Retinal pigment epithelial cell (primary cell): Measurements from ENCODE around the gene FNDC3B.
A peak's percentile ranks its signal among the peaks of the same experiment; 100 is the strongest.

Experiments used
- DNase-seq: peaks from one replicate; pipeline ENCODE4 v3.0.0-alpha.2; 2010; ENCODE audit warnings: low read depth
- H3K4me3 ChIP-seq: 2 replicates; pipeline ENCODE4 v1.5.1; 2011; ENCODE audit warnings: mild to moderate bottlenecking, low read length, control low read depth, moderate library complexity
- CTCF ChIP-seq: conservative IDR thresholded peaks from 2 replicates; pipeline ENCODE4 v1.5.1; 2011; ENCODE audit warnings: low read depth, low read length, control low read depth, inconsistent platforms

The FNDC3B gene

GRCh38 chr3:172285844-172286243, 246.5 kb downstream of the FNDC3B start:
- DNase-seq, result no peak
- no peak for TF ChIP-seq CTCF
- no peak overlapping the region for H3K4me3 ChIP-seq

GRCh38 chr3:172286548-172287148, 247.3 kb downstream of the FNDC3B start:
- TF ChIP-seq CTCF, result no peak
- no peak for DNase-seq
- H3K4me3 ChIP-seq, result no peak overlapping the region

- H3K4me3 ChIP-seq, result no peak overlapping the region
- TF ChIP-seq CTCF, result no peak
- no peak for DNase-seq
These were observed 248.6 kb downstream of the FNDC3B start for GRCh38 chr3:172287937-172288477.

- DNase-seq, result no peak
- H3K4me3 ChIP-seq, result no peak overlapping the region
- no peak for TF ChIP-seq CTCF
These were observed 249.3 kb downstream of the FNDC3B start for GRCh38 chr3:172288651-172289050.

- no peak overlapping the region for H3K4me3 ChIP-seq
- DNase-seq, result no peak
- TF ChIP-seq CTCF, result peak; percentile 25
These were observed 250.2 kb downstream of the FNDC3B start for GRCh38 chr3:172289583-172289982.

- DNase-seq, result no peak
- no peak overlapping the region for H3K4me3 ChIP-seq
- TF ChIP-seq CTCF, result no peak
These were observed 251.1 kb downstream of the FNDC3B start for GRCh38 chr3:172290457-172290856.

GRCh38 chr3:172291650-172292049, 252.3 kb downstream of the FNDC3B start:
- no peak for DNase-seq
- no peak overlapping the region for H3K4me3 ChIP-seq
- no peak for TF ChIP-seq CTCF
